Urinary bladder (tissue), 4 donors: Measurements from ENCODE around the gene AGXT. TPM values are rescaled to one million over a fixed set of nuclear protein-coding genes. Genes with fewer than 3 reads are reported as not detected.

Experiments
- DNase-seq: peaks from one replicate; pipeline ENCODE4 v3.0.0-alpha.2; 2015; ENCODE audit errors: extremely low spot score
- H3K27ac ChIP-seq: one replicate; pipeline ENCODE4 v1.5.1; 2013; ENCODE audit warnings: low read depth, mild to moderate bottlenecking, moderate library complexity
- H3K36me3 ChIP-seq: one replicate; pipeline ENCODE4 v1.6.1; 2013; ENCODE audit warnings: mild to moderate bottlenecking, moderate library complexity; ENCODE audit not compliant: insufficient read depth
- H3K4me1 ChIP-seq: one replicate; pipeline ENCODE4 v1.6.1; 2013; ENCODE audit warnings: mild to moderate bottlenecking, moderate library complexity; ENCODE audit not compliant: insufficient read depth
- H3K4me3 ChIP-seq: one replicate; pipeline ENCODE4 v1.5.1; 2013; ENCODE audit warnings: low read depth, low read length
- WGBS: extraction: QIAGEN DNeasy Blood & Tissue Kit; methylation state at CpG from one replicate; pipeline ENCODE4 v1.1.7; 2013; 5-methylcytosine and 5-hydroxymethylcytosine counted together
- polyA plus RNA-seq: library from polyadenylated mRNA; stranded (reverse); fragments of 200-250 nt; gene quantifications from one replicate; pipeline ENCODE4 v1.2.3, GENCODE V29; 2013
- total RNA-seq: library from RNA; depleted of rRNA; stranded (reverse); fragments of >200 nt; gene quantifications from one replicate; pipeline ENCODE4 v1.2.3, GENCODE V29; 2014
- donor health status: healthy with polysubstance abuse.
- donor health status: healthy.

The AGXT gene
- total and polyA plus RNA-seq, 2 donors: 0.49 TPM; not detected in 1

- Histone ChIP-seq H3K27ac (no peak overlapping the region), H3K36me3 (no peaks in the 10 kb centered on the region), H3K4me1 (peaks cover 2% of the 10 kb centered on the region), H3K4me3 (no peak overlapping the region)
- DNase-seq: no peak
- WGBS: 80% methylated on average over 4 of the region's 4 CpGs
These were observed 52.2 kb downstream of the AGXT start for GRCh38 chr2:240920783-240921231.

GRCh38 chr2:240921311-240921994 lies 52.8 kb downstream of the AGXT start:
- no peak for DNase-seq
- no peaks in the 10 kb centered on the region for H3K4me1 ChIP-seq
- no peak overlapping the region for H3K27ac ChIP-seq
- WGBS: 72% methylated on average over 13 of the region's 13 CpGs
- no peak overlapping the region for H3K4me3 ChIP-seq
- no peaks in the 10 kb centered on the region for H3K36me3 ChIP-seq

GRCh38 chr2:240921995-240922244 lies 53.3 kb downstream of the AGXT start:
- H3K27ac ChIP-seq: no peak overlapping the region
- WGBS: 81% methylated on average over 1 of the region's 1 CpG
- no peaks in the 10 kb centered on the region for H3K4me1 ChIP-seq
- no peaks in the 10 kb centered on the region for H3K36me3 ChIP-seq
- no peak for DNase-seq
- no peak overlapping the region for H3K4me3 ChIP-seq

- WGBS: 87% methylated on average over 18 of the region's 18 CpGs
- Histone ChIP-seq H3K4me1 (no peaks in the 10 kb centered on the region), H3K27ac (no peak overlapping the region), H3K4me3 (no peak overlapping the region), H3K36me3 (no peaks in the 10 kb centered on the region)
- no peak for DNase-seq
These were observed 53.8 kb downstream of the AGXT start for GRCh38 chr2:240922245-240922981.

- no peak for DNase-seq
- H3K36me3 ChIP-seq: no peaks in the 10 kb centered on the region
- no peaks in the 10 kb centered on the region for H3K4me1 ChIP-seq
- WGBS: 61% methylated on average over 15 of the region's 15 CpGs
- no peak overlapping the region for H3K27ac ChIP-seq
- H3K4me3 ChIP-seq: no peak overlapping the region
These were observed 54.4 kb downstream of the AGXT start for GRCh38 chr2:240922982-240923537.

GRCh38 chr2:240925191-240925567 lies 56.6 kb downstream of the AGXT start:
- Histone ChIP-seq H3K27ac (no peak overlapping the region), H3K36me3 (no peaks in the 10 kb centered on the region), H3K4me3 (no peak overlapping the region), H3K4me1 (no peaks in the 10 kb centered on the region)
- DNase-seq: no peak
- WGBS: 90% methylated on average over 14 of the region's 14 CpGs

- Histone ChIP-seq H3K4me1 (no peaks in the 10 kb centered on the region), H3K4me3 (no peak overlapping the region), H3K27ac (no peak overlapping the region), H3K36me3 (no peaks in the 10 kb centered on the region)
- DNase-seq: no peak
- WGBS: 90% methylated on average over 29 of the region's 29 CpGs
These were observed 57.2 kb downstream of the AGXT start for GRCh38 chr2:240925568-240926515.

GRCh38 chr2:240926516-240927389 lies 58.1 kb downstream of the AGXT start:
- Histone ChIP-seq H3K4me1 (no peaks in the 10 kb centered on the region), H3K4me3 (peak overlapping the region; percentile 4), H3K27ac (peak overlapping the region; percentile 3), H3K36me3 (no peaks in the 10 kb centered on the region)
- WGBS: 48% methylated on average over 38 of the region's 38 CpGs
- DNase-seq: no peak

GRCh38 chr2:240927390-240927781 lies 58.8 kb downstream of the AGXT start:
- 83% methylated on average over 7 of the region's 7 CpGs for WGBS

GRCh38 chr2:240928476-240929363 lies 60.1 kb downstream of the AGXT start:
- no peak overlapping the region for H3K4me3 ChIP-seq
- no peak for DNase-seq
- H3K36me3 ChIP-seq: no peaks in the 10 kb centered on the region
- no peaks in the 10 kb centered on the region for H3K4me1 ChIP-seq
- no peak overlapping the region for H3K27ac ChIP-seq
- WGBS: 94% methylated on average over 24 of the region's 24 CpGs

More at GRCh38 chr2:240927390-240927781, 58.8 kb downstream of the AGXT start:
- Histone ChIP-seq H3K4me1 (no peaks in the 10 kb centered on the region), H3K36me3 (no peaks in the 10 kb centered on the region), H3K4me3 (peak overlapping the region; percentile 4), H3K27ac (no peak overlapping the region)
- DNase-seq: no peak

- no peak for DNase-seq
- WGBS: 81% methylated on average over 10 of the region's 10 CpGs
- H3K36me3 ChIP-seq: no peaks in the 10 kb centered on the region
- no peak overlapping the region for H3K27ac ChIP-seq
- no peaks in the 10 kb centered on the region for H3K4me1 ChIP-seq
- H3K4me3 ChIP-seq: no peak overlapping the region
These were observed 60.9 kb downstream of the AGXT start for GRCh38 chr2:240929364-240930095.
